Measurements from ENCODE around the gene FAHD1. TPM values are rescaled to one million over a fixed set of nuclear protein-coding genes. Genes with fewer than 3 reads are reported as not detected.
"Not testable (repeated sequence)": the region's sequence is repeated elsewhere in the genome, so short reads cannot be mapped to it uniquely, and the experiment has no call there.

FAHD1 gene
- total RNA-seq, 1 donor from 2014 or later, result 53.5 TPM

DNA sequence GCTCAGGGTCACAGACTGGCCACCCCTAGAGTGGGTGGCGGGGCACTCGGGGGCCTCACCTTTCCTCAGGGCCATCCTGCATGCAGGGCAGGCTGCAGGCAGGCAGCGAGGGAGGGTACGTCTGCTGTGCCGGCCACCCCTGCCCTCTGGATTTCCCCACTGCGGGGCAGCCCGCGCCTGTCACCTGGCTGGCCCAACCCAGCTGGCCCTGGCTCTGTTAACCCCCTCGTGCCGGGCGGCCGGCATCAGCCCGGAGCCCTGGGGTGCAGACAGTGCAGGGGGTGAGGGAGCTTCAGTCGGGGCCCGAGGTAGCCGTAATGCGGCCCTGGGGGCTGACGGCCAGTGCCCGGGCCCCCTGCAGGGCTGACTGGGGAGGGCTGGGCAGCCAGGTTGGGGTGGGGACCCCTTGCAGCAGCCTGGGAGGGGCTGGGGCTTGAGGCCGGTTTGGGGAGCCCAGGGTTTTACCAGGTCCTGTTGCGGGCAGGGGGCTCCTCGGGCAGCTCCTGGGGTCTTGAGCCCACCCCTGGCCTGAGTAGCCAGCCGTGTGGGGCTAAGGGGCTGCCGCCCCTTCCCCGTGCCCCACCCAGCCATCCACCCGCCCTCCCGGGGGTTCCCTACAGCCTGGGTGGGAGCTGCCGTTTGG lies 33.3 kb upstream of the FAHD1 start, which contains the start of gene IGFALS:
TSS of gene IGFALS (minus strand) at position 128 of the 643 bp plus-strand sequence. CDS start at position 75, 53 bp downstream.
- DNase-seq (ENCODE audit: extremely low spot score in 2 of 2), result no peak
- Histone ChIP-seq H3K27ac (no peak within 1 kb of the TSS), H3K9me3 (peaks cover 4% of the 10 kb centered on the region), H3K4me1 (peaks cover 3% of the 10 kb centered on the region), H3K36me3 (peaks cover 0 to 10% of the 10 kb centered on the region in 2 donors), H3K27me3 (no peaks in the 10 kb centered on the region), H3K4me3 (no peak within 1 kb of the TSS)
- intact Hi-C loops (cut with DNase I), result no loop called here
- TF ChIP-seq POLR2AphosphoS5 (IDR thresholded peaks at IDR 0.05; ENCODE audit: insufficient read depth in 1 of 2, low read depth in 1 of 2), result no peak
- no peak for TF ChIP-seq POLR2A (IDR thresholded peaks at IDR 0.05)
- TF ChIP-seq, protein P1, sequence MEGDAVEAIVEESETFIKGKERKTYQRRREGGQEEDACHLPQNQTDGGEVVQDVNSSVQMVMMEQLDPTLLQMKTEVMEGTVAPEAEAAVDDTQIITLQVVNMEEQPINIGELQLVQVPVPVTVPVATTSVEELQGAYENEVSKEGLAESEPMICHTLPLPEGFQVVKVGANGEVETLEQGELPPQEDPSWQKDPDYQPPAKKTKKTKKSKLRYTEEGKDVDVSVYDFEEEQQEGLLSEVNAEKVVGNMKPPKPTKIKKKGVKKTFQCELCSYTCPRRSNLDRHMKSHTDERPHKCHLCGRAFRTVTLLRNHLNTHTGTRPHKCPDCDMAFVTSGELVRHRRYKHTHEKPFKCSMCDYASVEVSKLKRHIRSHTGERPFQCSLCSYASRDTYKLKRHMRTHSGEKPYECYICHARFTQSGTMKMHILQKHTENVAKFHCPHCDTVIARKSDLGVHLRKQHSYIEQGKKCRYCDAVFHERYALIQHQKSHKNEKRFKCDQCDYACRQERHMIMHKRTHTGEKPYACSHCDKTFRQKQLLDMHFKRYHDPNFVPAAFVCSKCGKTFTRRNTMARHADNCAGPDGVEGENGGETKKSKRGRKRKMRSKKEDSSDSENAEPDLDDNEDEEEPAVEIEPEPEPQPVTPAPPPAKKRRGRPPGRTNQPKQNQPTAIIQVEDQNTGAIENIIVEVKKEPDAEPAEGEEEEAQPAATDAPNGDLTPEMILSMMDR (IDR thresholded peaks at IDR 0.05), result no peak

- TF ChIP-seq POLR2A (IDR thresholded peaks at IDR 0.05), result no peak
- TF ChIP-seq POLR2AphosphoS5 (IDR thresholded peaks at IDR 0.05; ENCODE audit: insufficient read depth in 1 of 2, low read depth in 1 of 2), result no peak
- TF ChIP-seq, protein P1 (IDR thresholded peaks at IDR 0.05), result no peak
- H3K4me1 ChIP-seq, result no peaks in the 10 kb centered on the region
- no peak overlapping the region for H3K27ac ChIP-seq
- intact Hi-C loops (cut with DNase I), result no loop called here
- H3K9me3 ChIP-seq, result peaks cover 4% of the 10 kb centered on the region
- H3K27me3 ChIP-seq, result no peaks in the 10 kb centered on the region
- DNase-seq (ENCODE audit: extremely low spot score in 2 of 2), result no peak
- peaks cover 0 to 4% of the 10 kb centered on the region in 2 donors for H3K36me3 ChIP-seq
- no peak overlapping the region for H3K4me3 ChIP-seq
These were observed 32.7 kb upstream of the FAHD1 start for GRCh38 chr16:1794221-1794871.

GRCh38 chr16:1794908-1795666 lies 31.9 kb upstream of the FAHD1 start:
- no peak overlapping the region for H3K4me3 ChIP-seq
- H3K27me3 ChIP-seq, result no peaks in the 10 kb centered on the region
- no peak overlapping the region for H3K27ac ChIP-seq
- peaks cover 4% of the 10 kb centered on the region for H3K9me3 ChIP-seq
- no peaks in the 10 kb centered on the region for H3K4me1 ChIP-seq
- DNase-seq (ENCODE audit: extremely low spot score in 2 of 2), result no peak
- no peaks in the 10 kb centered on the region for H3K36me3 ChIP-seq
- intact Hi-C loops (cut with DNase I), result no loop called here
- TF ChIP-seq POLR2A (IDR thresholded peaks at IDR 0.05) (no peak), POLR2AphosphoS5 (IDR thresholded peaks at IDR 0.05; ENCODE audit: insufficient read depth in 1 of 2, low read depth in 1 of 2) (no peak)
- TF ChIP-seq, protein P1 (IDR thresholded peaks at IDR 0.05), result no peak

GRCh38 chr16:1799263-1799662 lies 27.7 kb upstream of the FAHD1 start:
- DNase-seq (ENCODE audit: extremely low spot score in 2 of 2); intact Hi-C loops (cut with DNase I); H3K4me1 ChIP-seq; H3K27ac ChIP-seq; H3K27me3 ChIP-seq; H3K4me3 ChIP-seq; H3K9me3 ChIP-seq; H3K36me3 ChIP-seq: not testable (repeated sequence)

GRCh38 chr16:1800701-1801100 lies 26.3 kb upstream of the FAHD1 start:
- TF ChIP-seq POLR2A (IDR thresholded peaks at IDR 0.05) (no peak), POLR2AphosphoS5 (IDR thresholded peaks at IDR 0.05; ENCODE audit: insufficient read depth in 1 of 2, low read depth in 1 of 2) (no peak)
- TF ChIP-seq, protein P1 (IDR thresholded peaks at IDR 0.05), result no peak
- no peak for DNase-seq (ENCODE audit: extremely low spot score in 2 of 2)
- H3K27ac ChIP-seq, result no peak overlapping the region

More at GRCh38 chr16:1800701-1801100, 26.3 kb upstream of the FAHD1 start:
- no peaks in the 10 kb centered on the region for H3K4me1 ChIP-seq
- H3K36me3 ChIP-seq, result no peaks in the 10 kb centered on the region
- peaks cover 4% of the 10 kb centered on the region for H3K9me3 ChIP-seq
- no peak overlapping the region for H3K4me3 ChIP-seq
- H3K27me3 ChIP-seq, result no peaks in the 10 kb centered on the region
- intact Hi-C loops (cut with DNase I), result no loop called here
